IPS-15b (cell line): ENCODE results near the gene OPN1MW2.
"Not testable (repeated sequence)": the region's sequence is repeated elsewhere in the genome, so short reads cannot be mapped to it uniquely, and the experiment has no call there.

Experiments used
- H3K27me3 ChIP-seq: one replicate; pipeline ENCODE4 v1.6.1; 2013; ENCODE audit warnings: low read length; ENCODE audit not compliant: control insufficient read depth, insufficient read depth
- H3K36me3 ChIP-seq: one replicate; pipeline ENCODE4 v1.6.1; 2013; ENCODE audit warnings: low read length; ENCODE audit not compliant: control insufficient read depth, insufficient read depth
- H3K4me1 ChIP-seq: one replicate; pipeline ENCODE4 v1.6.1; 2013; ENCODE audit warnings: mild to moderate bottlenecking, low read length; ENCODE audit not compliant: control insufficient read depth, insufficient read depth
- H3K4me3 ChIP-seq: one replicate; pipeline ENCODE4 v1.5.1; 2013; ENCODE audit warnings: low read depth, low read length
- H3K9ac ChIP-seq: one replicate; pipeline ENCODE4 v1.6.1; 2013; ENCODE audit warnings: low read depth, mild to moderate bottlenecking, low read length
- H3K9me3 ChIP-seq: one replicate; pipeline ENCODE4 v1.6.1; 2013; ENCODE audit warnings: mild to moderate bottlenecking, low read length; ENCODE audit not compliant: control insufficient read depth, insufficient read depth

OPN1MW2 gene

GRCh38 chrX:154231443-154231842 is 11.9 kb downstream of the OPN1MW2 start:
- H3K4me1 ChIP-seq, H3K9me3 ChIP-seq, H3K9ac ChIP-seq: not testable (repeated sequence)

GRCh38 chrX:154233620-154234019 is 14.1 kb downstream of the OPN1MW2 start:
- not testable (repeated sequence) for H3K4me3 ChIP-seq, H3K9ac ChIP-seq, H3K9me3 ChIP-seq, H3K36me3 ChIP-seq, H3K27me3 ChIP-seq, H3K4me1 ChIP-seq

More at GRCh38 chrX:154231443-154231842, 11.9 kb downstream of the OPN1MW2 start:
- H3K27me3 ChIP-seq, H3K36me3 ChIP-seq, H3K4me3 ChIP-seq: not testable (repeated sequence)

- H3K4me1 ChIP-seq, H3K9me3 ChIP-seq, H3K9ac ChIP-seq, H3K27me3 ChIP-seq, H3K36me3 ChIP-seq, H3K4me3 ChIP-seq: not testable (repeated sequence)
These were observed 19.5 kb downstream of the OPN1MW2 start for GRCh38 chrX:154238939-154239559.

GRCh38 chrX:154239982-154240503 is 20.5 kb downstream of the OPN1MW2 start:
- H3K4me1 ChIP-seq, H3K27me3 ChIP-seq, H3K9me3 ChIP-seq, H3K36me3 ChIP-seq, H3K4me3 ChIP-seq, H3K9ac ChIP-seq: not testable (repeated sequence)

GRCh38 chrX:154247377-154248045 is 28.0 kb downstream of the OPN1MW2 start:
- H3K4me1 ChIP-seq, H3K4me3 ChIP-seq, H3K27me3 ChIP-seq, H3K9ac ChIP-seq, H3K36me3 ChIP-seq, H3K9me3 ChIP-seq: not testable (repeated sequence)

- H3K9me3 ChIP-seq, H3K27me3 ChIP-seq, H3K36me3 ChIP-seq, H3K4me1 ChIP-seq, H3K4me3 ChIP-seq, H3K9ac ChIP-seq: not testable (repeated sequence)
These were observed 28.5 kb downstream of the OPN1MW2 start for GRCh38 chrX:154248076-154248475.

GRCh38 chrX:154257282-154257681 is 37.7 kb downstream of the OPN1MW2 start, which contains the start of gene OPN1MW3:
Gene OPN1MW3 (plus strand): TSS chrX:154257582. CDS start chrX:154257620, 38 bp downstream.
- H3K27me3 ChIP-seq, H3K36me3 ChIP-seq: not testable (repeated sequence)

GRCh38 chrX:154258711-154259110 is 39.2 kb downstream of the OPN1MW2 start:
- not testable (repeated sequence) for H3K9ac ChIP-seq, H3K4me3 ChIP-seq

More at GRCh38 chrX:154257282-154257681, 37.7 kb downstream of the OPN1MW2 start, which contains the start of gene OPN1MW3:
- not testable (repeated sequence) for H3K4me3 ChIP-seq, H3K9ac ChIP-seq, H3K4me1 ChIP-seq, H3K9me3 ChIP-seq

GRCh38 chrX:154263072-154263471 is 43.5 kb downstream of the OPN1MW2 start:
- H3K9me3 ChIP-seq, H3K36me3 ChIP-seq, H3K9ac ChIP-seq, H3K4me3 ChIP-seq, H3K4me1 ChIP-seq, H3K27me3 ChIP-seq: not testable (repeated sequence)

More at GRCh38 chrX:154258711-154259110, 39.2 kb downstream of the OPN1MW2 start:
- not testable (repeated sequence) for H3K4me1 ChIP-seq, H3K9me3 ChIP-seq, H3K36me3 ChIP-seq, H3K27me3 ChIP-seq

- H3K9me3 ChIP-seq, H3K27me3 ChIP-seq, H3K9ac ChIP-seq, H3K4me3 ChIP-seq, H3K36me3 ChIP-seq, H3K4me1 ChIP-seq: not testable (repeated sequence)
These were observed 49.7 kb downstream of the OPN1MW2 start for GRCh38 chrX:154269245-154269644.
